ENCODE measurements around the gene COL6A2.

GRCh38 chr21:46131588-46131837, 33.6 kb downstream of the COL6A2 start:
- TF ChIP-seq POLR2A (IDR thresholded peaks at IDR 0.05; ENCODE audit: low read depth, low read length), result no peak
- no peak for TF ChIP-seq CTCF (IDR thresholded peaks at IDR 0.05 in 2 of 3, conservative IDR thresholded peaks at IDR 0.05 in 1 of 3; ENCODE audit: control insufficient read depth in 2 of 3, extremely low read depth in 1 of 3, insufficient read depth in 1 of 3, low read depth in 3 of 3, low read length in 3 of 3)
- TF ChIP-seq EZH2 (IDR thresholded peaks at IDR 0.05; ENCODE audit: borderline replicate concordance, control insufficient read depth, low read depth, low read length), result no peak
- TF ChIP-seq ELK1 (IDR thresholded peaks at IDR 0.05; ENCODE audit: low read depth, low read length), result no peak
- TF ChIP-seq, protein P1, sequence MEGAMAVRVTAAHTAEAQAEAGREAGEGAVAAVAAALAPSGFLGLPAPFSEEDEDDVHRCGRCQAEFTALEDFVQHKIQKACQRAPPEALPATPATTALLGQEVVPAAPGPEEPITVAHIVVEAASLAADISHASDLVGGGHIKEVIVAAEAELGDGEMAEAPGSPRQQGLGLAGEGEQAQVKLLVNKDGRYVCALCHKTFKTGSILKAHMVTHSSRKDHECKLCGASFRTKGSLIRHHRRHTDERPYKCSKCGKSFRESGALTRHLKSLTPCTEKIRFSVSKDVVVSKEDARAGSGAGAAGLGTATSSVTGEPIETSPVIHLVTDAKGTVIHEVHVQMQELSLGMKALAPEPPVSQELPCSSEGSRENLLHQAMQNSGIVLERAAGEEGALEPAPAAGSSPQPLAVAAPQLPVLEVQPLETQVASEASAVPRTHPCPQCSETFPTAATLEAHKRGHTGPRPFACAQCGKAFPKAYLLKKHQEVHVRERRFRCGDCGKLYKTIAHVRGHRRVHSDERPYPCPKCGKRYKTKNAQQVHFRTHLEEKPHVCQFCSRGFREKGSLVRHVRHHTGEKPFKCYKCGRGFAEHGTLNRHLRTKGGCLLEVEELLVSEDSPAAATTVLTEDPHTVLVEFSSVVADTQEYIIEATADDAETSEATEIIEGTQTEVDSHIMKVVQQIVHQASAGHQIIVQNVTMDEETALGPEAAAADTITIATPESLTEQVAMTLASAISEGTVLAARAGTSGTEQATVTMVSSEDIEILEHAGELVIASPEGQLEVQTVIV (IDR thresholded peaks at IDR 0.05; ENCODE audit: borderline replicate concordance, partially characterized antibody), result no peak
- no peak for TF ChIP-seq MXI1 (IDR thresholded peaks at IDR 0.05; ENCODE audit: low read depth, low read length)
- no peak for TF ChIP-seq POLR2AphosphoS5 (IDR thresholded peaks at IDR 0.05; ENCODE audit: low read length)
- no peak for TF ChIP-seq ZNF274 (IDR thresholded peaks at IDR 0.05; ENCODE audit: insufficient read depth, insufficient read length)
- no peak for TF ChIP-seq TCF12 (IDR thresholded peaks at IDR 0.05; ENCODE audit: low read depth, low read length)
- TF ChIP-seq GABPA (IDR thresholded peaks at IDR 0.05; ENCODE audit: low read depth), result no peak
- no peak for TF ChIP-seq ZNF24 (IDR thresholded peaks at IDR 0.05)
- no peak for TF ChIP-seq HDGF (IDR thresholded peaks at IDR 0.05)
